ENCODE measurements around the gene LRRC25. TPM values are rescaled to one million over a fixed set of nuclear protein-coding genes. Genes with fewer than 3 reads are reported as not detected.

The LRRC25 gene
- total and polyA plus RNA-seq, 2 experiments from 2014 or later, result 0.36 TPM; not detected in 1

- Histone ChIP-seq H2AFZ (no peak overlapping the region), H3K27me3 (no peaks in the 10 kb centered on the region), H3K9me3 (ENCODE audit: low read depth) (no peaks in the 10 kb centered on the region), H3K4me3 (no peak overlapping the region), H3K79me2 (no peaks in the 10 kb centered on the region), H3K27ac (no peak overlapping the region), H3K4me2 (no peak overlapping the region), H4K20me1 (ENCODE audit: insufficient read depth, poor library complexity, severe bottlenecking) (no peaks in the 10 kb centered on the region), H3K36me3 (replicated peaks; ENCODE audit: insufficient read depth, low read depth) (no peaks in the 10 kb centered on the region), H3K4me1 (ENCODE audit: insufficient read depth) (peaks cover 15% of the 10 kb centered on the region), H3K9me2 (replicated peaks; ENCODE audit: insufficient read depth) (no peaks in the 10 kb centered on the region)
- no peak for DNase-seq (ENCODE audit: low spot score)
- 96% methylated on average over 6 of the region's 6 CpGs for WGBS (ENCODE audit: low lambda C conversion rate, missing lambda C conversion rate)
- TF ChIP-seq CTCF (IDR thresholded peaks at IDR 0.05; ENCODE audit: poor library complexity) (no peak), EZH2 (IDR thresholded peaks at IDR 0.05; ENCODE audit: borderline replicate concordance) (no peak), EZH2phosphoT487 (IDR thresholded peaks at IDR 0.05; ENCODE audit: low read depth, severe bottlenecking, unreplicated experiment) (no peak)
These were observed 46.0 kb upstream of the LRRC25 start for GRCh38 chr19:18443406-18443805.

- H3K4me3 ChIP-seq, result no peak overlapping the region
- no peaks in the 10 kb centered on the region for H3K79me2 ChIP-seq
- H3K4me2 ChIP-seq, result no peak overlapping the region
- TF ChIP-seq EZH2phosphoT487 (IDR thresholded peaks at IDR 0.05; ENCODE audit: low read depth, severe bottlenecking, unreplicated experiment) (no peak), EZH2 (IDR thresholded peaks at IDR 0.05; ENCODE audit: borderline replicate concordance) (no peak), CTCF (IDR thresholded peaks at IDR 0.05; ENCODE audit: poor library complexity) (no peak)
- DNase-seq (ENCODE audit: low spot score), result no peak
- H3K9me2 ChIP-seq (replicated peaks; ENCODE audit: insufficient read depth), result no peaks in the 10 kb centered on the region
- H3K9me3 ChIP-seq (ENCODE audit: low read depth), result no peaks in the 10 kb centered on the region
- H3K36me3 ChIP-seq (replicated peaks; ENCODE audit: insufficient read depth, low read depth), result no peaks in the 10 kb centered on the region
- H3K4me1 ChIP-seq (ENCODE audit: insufficient read depth), result peaks cover 20% of the 10 kb centered on the region
- H2AFZ ChIP-seq, result no peak overlapping the region
- no peaks in the 10 kb centered on the region for H3K27me3 ChIP-seq
- WGBS (ENCODE audit: low lambda C conversion rate, missing lambda C conversion rate), result 93% methylated on average over 12 of the region's 12 CpGs
- no peaks in the 10 kb centered on the region for H4K20me1 ChIP-seq (ENCODE audit: insufficient read depth, poor library complexity, severe bottlenecking)
- H3K27ac ChIP-seq, result no peak overlapping the region
These were observed 45.5 kb upstream of the LRRC25 start for GRCh38 chr19:18442941-18443340.

- no peak overlapping the region for H2AFZ ChIP-seq
These were observed 44.7 kb upstream of the LRRC25 start for GRCh38 chr19:18441804-18442788.

More at GRCh38 chr19:18441804-18442788, 44.7 kb upstream of the LRRC25 start:
- H3K36me3 ChIP-seq (replicated peaks; ENCODE audit: insufficient read depth, low read depth), result no peaks in the 10 kb centered on the region
- H3K4me2 ChIP-seq, result no peak overlapping the region
- WGBS (ENCODE audit: low lambda C conversion rate, missing lambda C conversion rate), result 87% methylated on average over 5 of the region's 5 CpGs
- no peaks in the 10 kb centered on the region for H3K79me2 ChIP-seq
- H3K27ac ChIP-seq, result no peak overlapping the region
- TF ChIP-seq EZH2 (IDR thresholded peaks at IDR 0.05; ENCODE audit: borderline replicate concordance) (no peak), EZH2phosphoT487 (IDR thresholded peaks at IDR 0.05; ENCODE audit: low read depth, severe bottlenecking, unreplicated experiment) (no peak), CTCF (IDR thresholded peaks at IDR 0.05; ENCODE audit: poor library complexity) (no peak)
- no peak for DNase-seq (ENCODE audit: low spot score)
- no peaks in the 10 kb centered on the region for H3K9me3 ChIP-seq (ENCODE audit: low read depth)
- H4K20me1 ChIP-seq (ENCODE audit: insufficient read depth, poor library complexity, severe bottlenecking), result no peaks in the 10 kb centered on the region
- H3K4me3 ChIP-seq, result no peak overlapping the region
- no peaks in the 10 kb centered on the region for H3K27me3 ChIP-seq
- H3K4me1 ChIP-seq (ENCODE audit: insufficient read depth), result peaks cover 26% of the 10 kb centered on the region
- no peaks in the 10 kb centered on the region for H3K9me2 ChIP-seq (replicated peaks; ENCODE audit: insufficient read depth)
